ENCODE measurements around the gene TFIP11. TPM values are rescaled to one million over a fixed set of nuclear protein-coding genes. Genes with fewer than 3 reads are reported as not detected.
A peak's percentile ranks its signal among the peaks of the same experiment; 100 is the strongest.

TFIP11 gene
- total and polyA plus RNA-seq, 10 donors = 21.5 to 46.3 (median 41.2) TPM

DNA sequence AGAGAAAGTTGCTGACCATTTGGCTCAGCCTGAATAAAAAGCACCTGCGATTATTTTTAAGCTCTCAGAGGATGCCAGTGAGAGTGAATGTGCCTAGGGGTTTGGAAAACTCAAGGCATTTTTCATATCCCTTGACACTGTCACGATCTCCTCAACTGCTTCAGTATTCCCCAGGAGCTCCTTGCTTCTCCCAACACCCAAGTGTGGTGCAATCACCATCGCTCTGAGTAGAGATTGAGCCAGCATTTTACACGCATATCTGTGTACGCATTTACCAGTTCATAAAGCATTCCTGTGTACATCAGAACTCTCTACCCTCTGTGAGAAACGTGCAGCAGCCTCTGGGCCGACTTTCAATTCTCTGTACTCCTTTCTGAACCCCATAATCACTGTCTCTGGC lies 27.3 kb downstream of the TFIP11 start:
- DNase-seq = no peak

DNA sequence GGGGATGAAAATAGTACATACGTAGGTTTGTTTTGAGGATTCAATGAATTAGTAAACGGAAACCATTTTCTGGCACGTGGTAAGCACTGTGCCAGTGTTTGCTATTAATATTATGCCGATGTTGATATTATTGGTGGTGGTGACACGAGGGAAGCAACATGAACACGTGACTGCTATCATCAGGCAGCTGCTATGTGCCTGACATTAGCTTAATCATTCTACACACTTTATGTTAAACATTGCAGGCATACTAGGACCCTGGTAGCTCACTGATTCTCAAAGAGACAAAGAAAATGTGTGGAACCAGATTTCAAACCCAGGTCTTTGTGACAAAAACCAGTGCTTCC lies 27.9 kb downstream of the TFIP11 start:
- no peaks in the 10 kb centered on the region for H3K9me3 ChIP-seq
- peak overlapping the region; percentile 75 to 93 (median 83) for H3K4me3 ChIP-seq
- peaks cover 48 to 69% (median 66%) of the 10 kb centered on the region in 6 donors for H3K4me1 ChIP-seq
- TF ChIP-seq, protein P1, sequence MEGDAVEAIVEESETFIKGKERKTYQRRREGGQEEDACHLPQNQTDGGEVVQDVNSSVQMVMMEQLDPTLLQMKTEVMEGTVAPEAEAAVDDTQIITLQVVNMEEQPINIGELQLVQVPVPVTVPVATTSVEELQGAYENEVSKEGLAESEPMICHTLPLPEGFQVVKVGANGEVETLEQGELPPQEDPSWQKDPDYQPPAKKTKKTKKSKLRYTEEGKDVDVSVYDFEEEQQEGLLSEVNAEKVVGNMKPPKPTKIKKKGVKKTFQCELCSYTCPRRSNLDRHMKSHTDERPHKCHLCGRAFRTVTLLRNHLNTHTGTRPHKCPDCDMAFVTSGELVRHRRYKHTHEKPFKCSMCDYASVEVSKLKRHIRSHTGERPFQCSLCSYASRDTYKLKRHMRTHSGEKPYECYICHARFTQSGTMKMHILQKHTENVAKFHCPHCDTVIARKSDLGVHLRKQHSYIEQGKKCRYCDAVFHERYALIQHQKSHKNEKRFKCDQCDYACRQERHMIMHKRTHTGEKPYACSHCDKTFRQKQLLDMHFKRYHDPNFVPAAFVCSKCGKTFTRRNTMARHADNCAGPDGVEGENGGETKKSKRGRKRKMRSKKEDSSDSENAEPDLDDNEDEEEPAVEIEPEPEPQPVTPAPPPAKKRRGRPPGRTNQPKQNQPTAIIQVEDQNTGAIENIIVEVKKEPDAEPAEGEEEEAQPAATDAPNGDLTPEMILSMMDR (IDR thresholded peaks at IDR 0.05 in 8 of 11, conservative IDR thresholded peaks at IDR 0.05 in 3 of 11) = no peak
- TF ChIP-seq POLR2A (IDR thresholded peaks at IDR 0.05) (no peak), POLR2AphosphoS5 (IDR thresholded peaks at IDR 0.05) (no peak)
- peaks cover 0 to 44% (median 28%) of the 10 kb centered on the region in 6 donors for H3K36me3 ChIP-seq
- H3K27ac ChIP-seq = peak overlapping the region; percentile 93 to 98 (median 96)
- no peak for DNase-seq
- no peaks in the 10 kb centered on the region for H3K27me3 ChIP-seq (replicated peaks in 1 of 7)
- WGBS, 5 donors = 5 to 17% (median 9%) methylated on average over 6 of the region's 6 CpGs
- intact Hi-C loops (cut with DNase I; ENCODE audit: low total_unique reads) = loop anchor here (10.0 kb wide), 1 partner anchor 180 kb away; no protein-coding TSS in a partner anchor

More for the DNA sequence above, 27.3 kb downstream of the TFIP11 start:
- Histone ChIP-seq H3K36me3 (peaks cover 0 to 51% (median 34%) of the 10 kb centered on the region in 6 donors), H3K27ac (peak overlapping the region in 1 of 8 donors; percentile 93), H3K9me3 (no peaks in the 10 kb centered on the region), H3K27me3 (replicated peaks in 1 of 7) (no peaks in the 10 kb centered on the region), H3K4me1 (peaks cover 41 to 63% (median 59%) of the 10 kb centered on the region in 6 donors), H3K4me3 (peak overlapping the region in 2 of 8 donors; percentile 89 to 93)
- intact Hi-C loops (cut with DNase I; ENCODE audit: low total_unique reads) = loop anchor here (10.0 kb wide), 1 partner anchor 180 kb away; no protein-coding TSS in a partner anchor
- TF ChIP-seq POLR2AphosphoS5 (IDR thresholded peaks at IDR 0.05) = no peak
- no peak for TF ChIP-seq POLR2A (IDR thresholded peaks at IDR 0.05)
- TF ChIP-seq, protein P1 (IDR thresholded peaks at IDR 0.05 in 8 of 11, conservative IDR thresholded peaks at IDR 0.05 in 3 of 11) = no peak
- WGBS, 5 donors = 71 to 83% (median 73%) methylated on average over 7 of the region's 7 CpGs

DNA sequence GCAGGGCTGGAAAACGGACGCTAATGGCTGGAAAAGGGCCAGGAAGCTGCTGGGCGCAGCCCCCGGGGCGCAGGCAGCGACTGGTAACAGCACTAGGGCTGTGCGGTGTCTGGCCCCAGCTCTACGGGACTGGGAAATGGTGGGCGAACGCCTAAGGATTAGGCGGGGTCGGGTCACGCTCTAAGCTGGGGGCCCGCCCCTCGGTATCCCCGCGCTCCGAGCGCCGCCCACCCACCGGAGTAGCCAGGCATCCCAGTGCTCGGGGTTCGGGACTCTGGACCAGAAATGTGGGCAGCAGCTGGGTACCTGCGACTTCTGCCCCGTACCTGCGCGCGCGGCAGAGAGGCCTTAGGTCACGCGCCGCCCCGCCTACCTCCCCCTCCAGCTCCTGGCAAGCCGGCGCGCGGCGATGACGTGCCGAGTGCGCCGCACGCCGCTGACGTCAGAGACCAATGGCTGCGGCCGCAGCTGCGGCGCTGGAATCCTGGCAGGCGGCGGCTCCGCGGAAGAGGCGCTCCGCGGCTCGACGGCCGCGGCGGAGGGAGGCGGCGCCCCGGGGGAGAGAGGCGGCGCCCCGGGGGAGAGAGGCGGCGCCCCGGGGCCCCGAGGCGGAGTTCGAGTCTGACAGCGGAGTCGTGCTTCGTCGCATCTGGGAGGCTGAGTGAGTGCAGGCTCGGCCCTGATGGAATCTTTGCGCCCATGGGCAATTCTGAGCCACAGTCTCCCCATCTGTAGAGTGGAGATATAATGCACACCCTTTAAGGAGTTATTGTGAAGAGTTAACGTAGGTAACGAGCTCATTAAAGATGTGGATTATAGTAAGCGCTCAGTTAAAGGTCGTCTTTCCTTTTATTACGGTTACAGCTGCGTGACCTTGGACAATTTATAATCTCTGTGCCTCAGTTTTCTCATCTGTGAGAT lies 28.6 kb downstream of the TFIP11 start, which contains the start of the genes HPS4 and SRRD:
TSS of gene HPS4 (minus strand) at position 345 of the 921 bp plus-strand sequence. CDS start 2,021 bp downstream, outside the sequence.
TSS of gene SRRD (plus strand) at position 439 of the 921 bp plus-strand sequence. CDS start at position 453, 14 bp downstream.
- H3K36me3 ChIP-seq = peaks cover 0 to 41% (median 21%) of the 10 kb centered on the region in 6 donors
- 0 to 2% (median 1%) methylated on average over 20 to 85 of the region's 85 CpGs for WGBS, 5 donors
- DNase-seq = peak; percentile 98
- peak within 1 kb of the TSS; percentile 93 to 98 (median 96) for H3K27ac ChIP-seq
- peaks cover 55 to 76% (median 73%) of the 10 kb centered on the region in 6 donors for H3K4me1 ChIP-seq
- H3K9me3 ChIP-seq = no peaks in the 10 kb centered on the region
- H3K4me3 ChIP-seq = peak within 1 kb of the TSS; percentile 75 to 93 (median 83)
- intact Hi-C loops (cut with DNase I; ENCODE audit: low total_unique reads) = loop anchor here (10.0 kb wide), 1 partner anchor 181 kb away; no protein-coding TSS in a partner anchor
- H3K27me3 ChIP-seq (replicated peaks in 1 of 7) = no peaks in the 10 kb centered on the region
- TF ChIP-seq POLR2AphosphoS5 (IDR thresholded peaks at IDR 0.05) = peak; percentile 98 to 99 (median 98)
- peak; percentile 70 to 83 (median 78) for TF ChIP-seq POLR2A (IDR thresholded peaks at IDR 0.05)
- TF ChIP-seq, protein P1 (IDR thresholded peaks at IDR 0.05 in 8 of 11, conservative IDR thresholded peaks at IDR 0.05 in 3 of 11) = peak in 3 of 11 experiments; percentile 14 to 28 (median 28)
